OCI-LY1 (cell line): ENCODE results near the gene GPR158.

ENCODE experiments used
- CTCF ChIP-seq: fragments of 200-600 bp; sonication (generic), shearing (Covaris generic); IDR thresholded peaks from 2 replicates; pipeline ENCODE4 v1.5.1; 2017; ENCODE audit warnings: mild to moderate bottlenecking, antibody characterized with exemption, low read length, moderate library complexity, mixed read lengths
- EZH2 ChIP-seq: fragments of 200-600 bp; sonication (generic), shearing (Covaris generic); IDR thresholded peaks from 2 replicates; pipeline ENCODE4 v1.8.0; 2017; ENCODE audit warnings: borderline replicate concordance, mixed run types, mild to moderate bottlenecking, antibody characterized with exemption, low read length, moderate library complexity, mixed read lengths

- no peak for TF ChIP-seq CTCF
- no peak for TF ChIP-seq EZH2
Measured at GRCh38 chr10:25508112-25508815, 333.5 kb downstream of the GPR158 start.
